NCI-H1436 (cell line): Measurements from ENCODE around the gene COL25A1.

Experiments used
- DNase-seq: peaks from one replicate; lab custom pipeline; 2025; lab: John Stamatoyannopoulos, UW

Gene COL25A1

DNA sequence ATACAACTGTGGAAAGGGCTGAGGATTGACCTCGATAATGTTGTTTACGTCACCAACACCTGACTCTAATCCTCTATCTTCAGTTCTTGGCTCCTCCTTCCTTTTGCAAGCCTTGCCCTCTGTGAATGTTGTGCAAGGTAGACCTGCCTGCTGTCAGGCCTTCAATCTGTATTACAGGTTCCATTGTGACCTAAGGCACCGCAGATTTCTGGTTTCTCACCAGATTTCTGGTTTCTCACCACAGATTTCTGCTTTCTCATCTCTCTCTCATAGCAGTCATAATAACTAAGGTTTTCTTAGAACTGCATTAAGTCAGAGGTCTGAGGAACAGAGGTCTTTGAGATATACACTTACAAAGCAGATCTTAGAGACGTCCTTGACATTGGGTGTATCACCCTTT is 488.1 kb downstream of the COL25A1 start:
- DNase-seq = no peak

DNA sequence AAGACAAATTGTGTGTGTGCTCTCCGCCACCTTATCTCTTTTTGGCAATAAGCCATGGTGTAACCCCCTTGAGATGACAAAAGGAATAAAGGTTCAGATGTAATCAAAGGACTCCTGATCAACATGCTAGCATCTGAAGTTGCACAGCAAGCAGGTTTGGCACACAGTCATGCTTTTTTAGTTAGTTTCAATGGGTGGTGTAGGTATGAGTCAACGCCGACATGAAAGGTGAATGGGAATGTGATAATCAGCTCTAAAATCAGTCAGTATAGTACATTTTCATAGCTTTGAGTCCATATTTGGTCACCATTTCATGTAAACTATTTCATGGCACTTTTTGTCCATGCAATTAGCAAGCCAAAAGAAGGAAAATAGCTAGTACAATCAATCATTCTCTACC is 489.2 kb downstream of the COL25A1 start:
- no peak for DNase-seq

DNA sequence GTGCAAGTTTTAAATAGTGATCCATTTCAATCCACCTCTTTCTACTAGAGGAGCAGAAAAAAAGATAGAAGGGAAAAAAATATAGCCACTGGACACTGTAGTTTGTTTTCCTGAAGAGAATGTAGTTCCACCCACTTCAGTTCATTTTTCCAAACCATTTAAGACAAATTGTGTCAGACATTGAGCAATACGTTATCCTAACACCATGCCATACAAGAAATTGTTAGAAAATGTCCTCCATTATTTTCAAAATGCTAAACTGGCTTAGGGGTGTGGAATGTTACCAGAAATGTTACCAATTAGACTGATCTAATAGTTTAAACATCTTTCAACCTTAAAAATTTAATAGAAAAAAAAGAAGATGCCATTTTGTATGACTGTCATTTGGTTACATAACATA is 491.0 kb downstream of the COL25A1 start:
- DNase-seq = no peak

GRCh38 chr4:108810087-108810486 is 492.4 kb downstream of the COL25A1 start:
- no peak for DNase-seq

GRCh38 chr4:108804648-108805273 is 497.7 kb downstream of the COL25A1 start:
- no peak for DNase-seq

- DNase-seq = no peak
Observed at GRCh38 chr4:108799306-108799705, 503.2 kb downstream of the COL25A1 start.

- no peak for DNase-seq
Observed at GRCh38 chr4:108796173-108796572, 506.3 kb downstream of the COL25A1 start.

DNA sequence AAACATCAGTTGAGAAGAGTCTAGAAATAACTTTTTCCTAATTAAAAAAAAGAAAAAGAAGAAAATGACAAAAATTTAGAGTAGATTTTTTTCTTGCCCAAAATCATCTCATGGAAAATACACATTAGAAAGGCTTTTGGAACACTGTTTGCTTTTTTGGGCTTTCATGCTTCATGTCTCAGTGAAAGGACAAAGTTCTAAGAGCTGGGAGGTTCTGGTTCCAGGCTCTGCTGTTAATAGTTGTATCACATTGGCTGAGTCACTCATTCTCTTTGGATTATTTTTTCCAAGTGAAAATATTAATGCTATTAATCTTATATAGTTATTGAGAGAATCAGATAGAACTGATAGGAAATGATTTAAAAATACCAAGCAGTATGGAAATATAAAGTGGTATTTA is 506.7 kb downstream of the COL25A1 start:
- DNase-seq = no peak

DNA sequence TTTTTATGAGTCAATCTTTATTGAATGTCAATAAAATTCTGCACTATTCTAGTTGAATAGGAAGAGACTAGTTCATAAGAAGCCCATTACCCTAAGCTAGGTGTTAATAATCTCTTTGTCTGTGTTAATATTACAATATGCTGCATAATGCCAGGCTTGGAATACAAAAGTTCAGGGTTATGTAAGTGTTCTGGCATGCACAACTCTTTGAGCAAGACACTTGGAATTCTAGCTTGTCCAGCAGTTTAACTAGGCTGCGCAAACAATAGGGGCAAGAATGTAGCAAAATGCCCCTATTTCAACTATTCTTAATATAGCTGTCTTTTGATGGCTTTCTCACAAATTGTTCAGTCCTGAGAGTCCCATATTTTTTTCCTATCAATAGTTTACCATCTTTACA is 508.3 kb downstream of the COL25A1 start:
- no peak for DNase-seq

DNA sequence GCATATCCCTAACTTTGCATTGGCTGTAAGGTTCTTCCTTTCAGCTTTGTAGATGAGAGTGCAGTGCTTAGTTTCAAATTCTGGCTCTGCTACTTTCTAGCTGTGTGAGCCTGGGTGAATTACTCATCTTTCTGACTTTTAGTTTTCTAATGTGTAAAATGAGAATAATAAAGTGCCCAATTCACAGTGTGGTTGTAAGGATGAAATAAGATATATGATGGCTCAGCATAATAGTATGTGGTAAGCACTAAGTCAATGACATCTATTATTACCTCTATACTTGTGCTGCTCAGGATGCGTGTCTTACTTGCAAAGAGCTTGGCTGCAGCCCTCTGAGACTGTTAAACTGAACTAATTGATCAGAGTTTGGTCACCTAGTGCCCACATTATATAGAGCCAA is 509.0 kb downstream of the COL25A1 start:
- no peak for DNase-seq

DNA sequence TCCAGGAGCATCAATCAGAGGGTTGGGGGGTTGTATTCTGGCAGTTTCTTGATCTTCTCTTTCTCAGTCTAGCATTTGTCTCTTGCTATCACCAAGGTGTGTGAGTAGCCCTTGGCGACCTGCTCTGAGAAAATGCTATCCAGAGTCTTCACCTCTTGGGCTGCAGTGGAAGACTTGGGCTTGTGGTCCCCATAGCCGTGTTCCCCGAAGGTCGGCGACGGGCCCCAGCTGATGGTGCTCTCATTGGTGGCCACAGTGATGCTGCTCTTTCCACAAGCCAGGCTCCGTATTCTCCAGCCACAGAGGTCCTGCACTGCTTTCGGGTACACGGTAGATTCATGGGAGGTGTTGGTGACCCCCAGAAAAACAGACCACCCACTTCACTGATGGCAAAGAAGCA is 513.7 kb downstream of the COL25A1 start:
- no peak for DNase-seq

DNA sequence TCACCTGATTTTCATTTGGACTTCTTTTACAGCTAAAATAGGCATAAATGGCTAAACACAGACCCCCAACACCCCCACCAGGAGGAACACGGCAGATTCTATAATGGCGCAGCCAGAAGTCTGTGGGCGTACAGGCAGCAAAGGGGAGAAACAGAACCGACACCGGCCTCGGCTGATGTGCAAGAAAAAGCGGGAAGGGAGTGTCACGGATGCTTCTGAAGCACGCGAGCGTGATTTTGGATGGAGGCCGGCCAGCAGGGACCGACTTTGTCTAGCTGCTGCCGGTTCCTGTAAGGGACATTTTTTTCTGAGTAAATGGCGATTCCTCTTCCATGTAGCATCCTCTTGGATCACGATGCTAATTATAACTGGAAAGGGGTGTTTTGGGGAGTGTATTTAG is 514.7 kb downstream of the COL25A1 start:
- DNase-seq = no peak

GRCh38 chr4:108787106-108787505 is 515.4 kb downstream of the COL25A1 start:
- no peak for DNase-seq

DNA sequence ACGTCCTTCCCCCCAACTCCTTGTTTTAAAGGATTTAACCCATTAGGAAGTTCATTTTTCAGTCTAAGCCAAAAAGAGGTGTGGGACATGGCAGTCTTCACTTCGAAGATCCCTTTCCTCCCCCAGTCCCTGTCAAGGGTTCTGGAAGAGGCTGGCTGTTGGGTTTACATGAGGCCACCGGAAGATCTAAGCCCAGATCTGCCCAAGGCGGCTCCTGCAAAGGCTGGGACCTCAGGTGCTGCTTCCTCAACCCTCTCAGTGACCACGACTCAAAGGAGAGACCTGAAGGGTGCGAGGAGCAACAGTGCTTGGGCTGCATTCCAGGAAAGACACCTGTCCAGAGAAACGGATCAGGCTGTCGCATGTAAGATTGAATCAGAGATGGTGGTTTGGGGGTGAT is 516.1 kb downstream of the COL25A1 start:
- DNase-seq = no peak

DNA sequence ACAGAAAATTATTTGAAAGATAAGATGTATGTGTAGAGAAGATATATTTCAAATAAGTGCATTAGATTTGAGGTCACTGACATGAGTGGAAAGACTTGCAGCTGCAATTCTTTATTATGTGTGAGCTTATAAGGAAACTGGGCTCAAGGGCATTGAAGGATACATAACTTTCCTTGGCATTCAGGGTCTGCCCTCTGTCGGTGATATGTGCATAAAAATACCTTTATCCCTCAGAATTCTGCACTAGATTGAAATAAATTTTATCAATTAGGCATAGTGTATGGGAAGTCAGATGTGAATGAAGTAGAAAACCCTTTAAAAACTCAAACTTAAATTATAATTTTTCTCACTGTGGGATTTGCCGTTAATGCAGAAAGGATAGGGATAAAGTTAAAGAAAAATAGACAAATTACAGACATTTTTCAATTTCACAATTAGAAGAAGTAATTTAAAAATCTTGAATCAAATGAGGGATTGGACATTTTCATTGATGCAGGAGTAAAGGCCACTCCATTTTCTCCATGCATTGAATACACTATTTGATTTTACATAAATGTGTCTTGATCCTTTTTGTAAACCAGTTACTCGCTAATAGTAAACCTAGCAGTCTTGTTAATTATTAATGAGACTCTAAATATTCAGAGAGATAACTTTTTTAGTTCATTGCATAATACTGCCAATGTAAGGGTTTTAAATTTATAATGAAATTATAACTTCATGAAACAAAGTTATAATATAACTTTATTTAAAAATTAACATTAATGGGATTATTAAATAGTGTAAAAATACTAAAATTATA is 518.6 kb downstream of the COL25A1 start:
- DNase-seq = no peak

DNA sequence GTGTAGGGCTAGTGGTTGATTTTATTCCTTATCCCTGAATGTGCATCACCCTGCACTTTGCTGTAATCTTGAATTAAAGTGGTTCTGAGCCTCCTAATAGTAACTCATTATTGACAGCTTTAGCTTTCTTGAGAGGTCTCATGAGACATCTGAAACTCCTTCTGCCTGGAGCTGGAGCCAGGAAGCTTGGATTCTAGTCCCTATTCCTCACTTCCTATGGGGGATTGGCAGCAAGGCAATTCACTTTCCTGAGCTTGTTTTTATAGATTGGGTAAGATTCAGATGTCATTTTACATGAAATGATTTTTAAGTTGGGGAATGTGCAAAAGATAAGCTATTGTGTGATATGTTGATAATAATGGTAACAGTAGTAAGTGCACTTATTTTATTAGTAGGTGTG is 522.5 kb downstream of the COL25A1 start:
- no peak for DNase-seq

GRCh38 chr4:108777388-108777787 is 525.1 kb downstream of the COL25A1 start:
- DNase-seq = no peak

DNA sequence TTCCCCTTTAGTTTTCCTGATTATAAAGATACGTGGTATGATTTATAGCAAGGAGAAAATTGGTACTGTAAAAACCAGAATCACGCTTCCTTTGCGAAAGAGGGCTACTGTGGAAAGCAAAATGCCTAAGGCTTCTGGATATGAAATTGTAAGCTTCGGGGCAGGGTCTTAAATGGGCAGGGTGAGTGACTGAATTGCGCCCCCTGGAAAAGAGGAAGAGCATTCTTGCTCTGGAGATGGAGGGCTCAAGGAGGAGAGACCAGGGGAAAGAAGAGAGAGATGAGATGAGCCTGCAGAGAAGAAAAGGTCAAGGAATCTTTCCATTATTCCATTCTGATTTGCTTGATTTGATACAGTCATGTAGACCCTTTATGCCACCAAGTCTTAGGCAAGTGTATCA is 526.5 kb downstream of the COL25A1 start:
- DNase-seq = no peak

DNA sequence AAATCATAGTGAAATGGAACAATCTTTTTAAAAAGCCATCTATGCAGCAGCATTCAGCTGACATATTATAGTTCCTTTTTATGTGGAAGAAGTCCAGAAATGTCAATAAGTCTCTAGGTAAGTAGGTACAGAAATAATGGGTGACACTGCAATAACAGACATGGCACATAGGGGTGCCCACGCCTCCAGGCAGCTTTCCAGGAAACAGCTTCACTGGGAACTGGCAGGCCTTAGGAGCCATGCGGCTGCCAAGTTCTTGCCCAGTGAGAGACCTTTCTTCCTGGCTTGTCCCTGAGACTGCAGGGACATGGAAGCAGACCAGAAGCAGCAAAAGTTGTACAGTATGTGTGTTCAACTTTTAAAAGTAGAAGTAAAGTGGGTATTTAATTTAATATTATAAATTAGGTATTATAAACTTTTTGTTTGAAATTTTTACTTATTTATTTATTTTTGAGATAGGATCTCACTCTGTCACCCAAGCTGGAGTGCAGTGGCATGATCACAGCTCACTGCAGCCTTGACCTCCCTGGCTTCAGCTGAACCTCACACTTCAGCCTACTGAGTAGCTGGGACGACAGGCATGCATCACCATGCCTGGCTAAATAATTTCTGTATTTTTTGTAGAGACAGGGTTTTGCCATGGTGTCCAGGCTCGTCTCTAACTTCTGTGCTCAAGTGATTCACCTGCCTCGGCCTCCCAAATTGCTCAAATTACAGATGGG is 527.5 kb downstream of the COL25A1 start:
- DNase-seq = no peak

GRCh38 chr4:108772402-108772801 is 530.1 kb downstream of the COL25A1 start:
- no peak for DNase-seq

DNA sequence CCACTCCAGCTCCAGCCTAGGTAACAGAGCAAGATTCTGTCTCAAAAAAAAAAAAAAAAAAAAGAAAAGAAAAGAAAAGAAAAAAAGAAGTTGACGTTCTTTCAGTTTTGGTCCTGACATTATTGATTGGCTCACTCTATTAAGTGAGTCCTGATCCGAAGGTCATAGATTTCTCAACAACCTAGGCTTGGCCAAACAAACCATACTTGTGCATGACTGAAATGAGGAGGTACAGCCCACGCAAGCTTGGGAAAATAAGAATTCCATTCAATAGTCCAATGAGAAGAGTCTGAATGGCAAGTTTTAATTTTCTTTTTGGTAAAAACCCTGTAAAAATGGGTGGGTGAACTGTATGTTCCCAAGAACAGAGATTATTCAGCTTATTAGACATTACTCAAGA is 536.4 kb downstream of the COL25A1 start:
- DNase-seq = no peak

GRCh38 chr4:108763986-108764385 is 538.5 kb downstream of the COL25A1 start:
- no peak for DNase-seq

DNA sequence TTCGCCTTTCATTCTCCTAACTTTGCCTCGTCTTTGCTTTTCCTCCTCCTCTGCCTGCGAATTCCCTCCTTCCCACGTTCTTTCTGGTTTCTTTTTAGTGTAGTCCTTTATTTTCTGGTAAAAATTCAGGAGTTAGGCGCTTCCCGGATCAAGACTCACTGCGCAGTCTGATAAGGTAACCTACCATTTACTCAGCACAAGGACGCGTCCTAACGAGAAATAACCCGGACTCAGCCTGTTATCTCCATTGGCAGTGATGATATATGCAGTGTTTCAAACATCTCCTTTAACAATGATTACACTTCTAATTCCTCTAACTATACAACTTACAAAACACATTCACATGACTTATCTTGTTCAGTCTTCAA is 539.2 kb downstream of the COL25A1 start:
- DNase-seq = no peak
